ENCODE measurements around the gene CLPSL2. TPM values are rescaled to one million over a fixed set of nuclear protein-coding genes. Genes with fewer than 3 reads are reported as not detected.

Gene CLPSL2
- total RNA-seq, 4 donors from 2014 or later: not detected

GRCh38 chr6:35774116-35774794 is 2.1 kb upstream of the CLPSL2 start:
- TF ChIP-seq CTCF (IDR thresholded peaks at IDR 0.05) (no peak), POLR2AphosphoS5 (IDR thresholded peaks at IDR 0.05) (no peak), POLR2A (IDR thresholded peaks at IDR 0.05) (no peak), EP300 (IDR thresholded peaks at IDR 0.05) (no peak)
- Histone ChIP-seq H3K27me3 (peaks cover 84% of the 10 kb centered on the region), H3K36me3 (no peaks in the 10 kb centered on the region), H3K4me3 (no peak overlapping the region), H3K9me3 (no peaks in the 10 kb centered on the region), H3K27ac (no peak overlapping the region), H3K4me1 (peaks cover 0 to 9% (median 5%) of the 10 kb centered on the region in 3 donors)
- ATAC-seq: no peak
- WGBS, 2 donors (ENCODE audit: low coverage in 1 of 2): 0 to 75% methylated on average over 2 to 5 of the region's 11 CpGs

GRCh38 chr6:35775031-35775430 is 1.4 kb upstream of the CLPSL2 start:
- no peak for ATAC-seq
- Histone ChIP-seq H3K9me3 (no peaks in the 10 kb centered on the region), H3K4me1 (peaks cover 0 to 9% (median 5%) of the 10 kb centered on the region in 3 donors), H3K27ac (no peak overlapping the region), H3K36me3 (no peaks in the 10 kb centered on the region), H3K4me3 (no peak overlapping the region), H3K27me3 (peaks cover 92% of the 10 kb centered on the region)
- no peak for TF ChIP-seq POLR2AphosphoS5 (IDR thresholded peaks at IDR 0.05)
- 63 to 69% methylated on average over 3 to 6 of the region's 6 CpGs for WGBS, 2 donors (ENCODE audit: low coverage in 1 of 2)

GRCh38 chr6:35777356-35778102 is 1.1 kb downstream of the CLPSL2 start:
- Histone ChIP-seq H3K4me1 (peaks cover 0 to 9% (median 5%) of the 10 kb centered on the region in 3 donors), H3K27ac (no peak overlapping the region), H3K4me3 (no peak overlapping the region), H3K9me3 (no peaks in the 10 kb centered on the region), H3K36me3 (no peaks in the 10 kb centered on the region), H3K27me3 (peaks cover 75% of the 10 kb centered on the region)
- no peak for ATAC-seq
- TF ChIP-seq CTCF (IDR thresholded peaks at IDR 0.05) (no peak), EP300 (IDR thresholded peaks at IDR 0.05) (no peak), POLR2AphosphoS5 (IDR thresholded peaks at IDR 0.05) (no peak), POLR2A (IDR thresholded peaks at IDR 0.05) (no peak)
- WGBS, 2 donors (ENCODE audit: low coverage in 1 of 2): 40 to 70% methylated on average over 3 to 4 of the region's 10 CpGs

- TF ChIP-seq EP300 (IDR thresholded peaks at IDR 0.05): no peak
- TF ChIP-seq POLR2A (IDR thresholded peaks at IDR 0.05): no peak
- TF ChIP-seq POLR2AphosphoS5 (IDR thresholded peaks at IDR 0.05): no peak
- no peak for TF ChIP-seq CTCF (IDR thresholded peaks at IDR 0.05)
- no peak overlapping the region for H3K27ac ChIP-seq
- H3K27me3 ChIP-seq: peaks cover 69% of the 10 kb centered on the region
- no peaks in the 10 kb centered on the region for H3K36me3 ChIP-seq
- H3K9me3 ChIP-seq: no peaks in the 10 kb centered on the region
- no peak for ATAC-seq
- no CpG with 5 or more reads among the region's 2 CpGs for WGBS, 2 donors (ENCODE audit: low coverage in 1 of 2)
- peaks cover 0 to 9% (median 5%) of the 10 kb centered on the region in 3 donors for H3K4me1 ChIP-seq
- no peak overlapping the region for H3K4me3 ChIP-seq
Measured at GRCh38 chr6:35778437-35778836, 2.0 kb downstream of the CLPSL2 start.

GRCh38 chr6:35780719-35781118 is 4.3 kb downstream of the CLPSL2 start, which contains the start of gene CLPSL1:
CLPSL1 (plus strand) TSS chr6:35781019; CDS start chr6:35781111, 92 bp downstream.
- H3K27me3 ChIP-seq: peaks cover 64% of the 10 kb centered on the region
- no peaks in the 10 kb centered on the region for H3K36me3 ChIP-seq
- no peak for ATAC-seq
- no peak within 1 kb of the TSS for H3K4me3 ChIP-seq
- H3K4me1 ChIP-seq: peaks cover 0 to 9% (median 5%) of the 10 kb centered on the region in 3 donors
- no peak for TF ChIP-seq CTCF (IDR thresholded peaks at IDR 0.05)
- TF ChIP-seq POLR2A (IDR thresholded peaks at IDR 0.05): no peak
- TF ChIP-seq EP300 (IDR thresholded peaks at IDR 0.05): no peak
- TF ChIP-seq POLR2AphosphoS5 (IDR thresholded peaks at IDR 0.05): no peak
- H3K9me3 ChIP-seq: no peaks in the 10 kb centered on the region
- H3K27ac ChIP-seq: no peak within 1 kb of the TSS
- 73 to 84% methylated on average over 2 to 3 of the region's 7 CpGs for WGBS, 2 donors (ENCODE audit: low coverage in 1 of 2)
